Epidermal melanocyte (primary cell): ENCODE data around the gene IL17RB.

ENCODE experiments used
- DNase-seq: peaks from one replicate; pipeline ENCODE4 v3.0.0; 2011; ENCODE audit warnings: low spot score; ENCODE audit not compliant: insufficient read length

Gene IL17RB

GRCh38 chr3:53846134-53846850, at the start of gene IL17RB, which contains the start of gene CHDH:
TSS of gene IL17RB (plus strand) at chr3:53846568. CDS start at chr3:53846589, 21 bp downstream.
TSS of gene CHDH (minus strand) at chr3:53846419. CDS start at chr3:53824008, 22,411 bp downstream.
- DNase-seq, result no peak

- no peak for DNase-seq
Observed at GRCh38 chr3:53798144-53798543, 48.2 kb upstream of the IL17RB start.

GRCh38 chr3:53799338-53799865, 47.0 kb upstream of the IL17RB start:
- no peak for DNase-seq

- DNase-seq, result no peak
Observed at GRCh38 chr3:53800041-53800906, 46.1 kb upstream of the IL17RB start.

- no peak for DNase-seq
Observed at GRCh38 chr3:53801319-53801718, 45.0 kb upstream of the IL17RB start.

GRCh38 chr3:53802256-53802880, 44.0 kb upstream of the IL17RB start:
- DNase-seq, result no peak

GRCh38 chr3:53803124-53803815, 43.1 kb upstream of the IL17RB start:
- DNase-seq, result no peak

GRCh38 chr3:53803816-53804695, 42.3 kb upstream of the IL17RB start:
- DNase-seq, result no peak

GRCh38 chr3:53804697-53805462, 41.5 kb upstream of the IL17RB start:
- no peak for DNase-seq

GRCh38 chr3:53805463-53806159, 40.8 kb upstream of the IL17RB start:
- DNase-seq, result no peak

GRCh38 chr3:53806182-53807116, 39.9 kb upstream of the IL17RB start:
- no peak for DNase-seq

GRCh38 chr3:53807117-53807810, 39.1 kb upstream of the IL17RB start:
- DNase-seq, result no peak

GRCh38 chr3:53808496-53808895, 37.9 kb upstream of the IL17RB start:
- DNase-seq, result no peak

GRCh38 chr3:53809267-53809666, 37.1 kb upstream of the IL17RB start:
- DNase-seq, result no peak

GRCh38 chr3:53809764-53810400, 36.5 kb upstream of the IL17RB start:
- DNase-seq, result no peak

GRCh38 chr3:53811143-53811927, 35.0 kb upstream of the IL17RB start:
- DNase-seq, result no peak
